GM18907 (cell line): Measurements from ENCODE around the gene CHPF.

Experiments used
- ATAC-seq: cut with Tn5 transposase; IDR thresholded peaks from one replicate; pipeline ENCODE4 v1.9.1; 2021; ENCODE audit warnings: mild to moderate bottlenecking, moderate library complexity; ENCODE audit not compliant: unreplicated experiment

The CHPF gene

DNA sequence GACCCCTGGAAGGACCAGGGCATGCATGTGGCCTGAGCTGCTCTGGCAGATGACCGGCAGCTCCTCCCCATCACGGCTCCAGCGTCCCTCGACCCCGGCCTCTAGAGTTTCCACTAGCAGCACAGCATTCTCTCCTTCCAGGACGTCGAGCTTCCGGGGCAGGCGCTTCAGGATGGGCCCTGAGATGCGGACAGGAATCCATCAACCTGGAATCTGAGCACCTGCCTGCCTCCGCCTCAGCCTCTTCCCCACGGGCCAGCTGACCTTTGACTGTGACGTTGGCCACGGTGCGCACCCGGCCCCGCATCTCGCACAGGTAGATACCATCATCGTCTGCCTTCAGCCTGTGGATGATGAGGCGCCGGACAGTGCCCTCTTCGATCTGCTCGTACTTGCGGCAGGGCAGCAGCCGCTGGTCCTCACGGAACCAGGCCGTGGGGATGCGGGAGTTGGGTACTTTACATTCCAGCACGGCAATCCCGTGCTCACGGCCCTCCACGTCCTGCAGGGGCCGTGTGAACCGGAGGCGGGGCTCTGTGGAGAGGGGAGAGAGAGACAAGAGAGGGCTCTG, 24.3 kb upstream of the CHPF start:
- ATAC-seq = no peak

DNA sequence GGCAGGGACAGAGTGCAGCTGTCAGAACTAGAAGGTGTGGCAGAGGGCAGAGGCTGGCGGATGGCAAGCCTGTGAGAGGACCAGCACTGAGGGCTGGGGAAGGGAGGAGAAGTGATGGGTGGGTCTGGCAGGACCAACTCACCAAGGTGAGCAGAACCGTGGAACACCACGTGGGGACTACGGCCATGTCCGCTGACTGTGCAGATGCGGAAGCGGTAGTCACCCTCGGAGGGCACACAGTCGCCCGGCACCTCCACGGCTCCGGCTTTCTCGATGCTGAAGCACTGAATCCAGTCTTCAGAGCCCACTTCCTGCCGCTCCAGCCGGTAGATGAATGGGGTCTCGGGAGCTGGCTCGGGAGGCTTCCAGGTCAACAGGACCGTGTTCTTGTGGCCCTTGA, 23.5 kb upstream of the CHPF start:
- no peak for ATAC-seq

DNA sequence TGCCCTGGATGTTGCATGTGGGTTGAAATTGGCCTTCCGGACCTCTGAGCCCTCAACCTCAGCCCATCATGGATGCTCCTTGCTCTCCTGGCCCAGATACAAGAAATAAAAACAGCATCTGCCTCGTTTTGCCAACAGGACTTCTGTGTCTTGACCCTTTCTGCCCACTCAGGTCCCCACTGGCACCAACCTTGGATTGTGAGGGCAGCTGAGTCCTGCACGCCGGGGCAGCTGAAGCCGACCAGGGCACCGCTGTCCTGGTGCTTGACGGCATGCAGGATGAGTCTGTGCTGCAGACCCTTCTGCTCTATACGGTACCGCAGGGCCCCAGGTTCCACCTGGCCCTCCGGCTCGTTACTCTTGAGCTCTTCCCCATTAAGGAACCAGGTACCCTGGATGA, 23.0 kb upstream of the CHPF start:
- no peak for ATAC-seq

DNA sequence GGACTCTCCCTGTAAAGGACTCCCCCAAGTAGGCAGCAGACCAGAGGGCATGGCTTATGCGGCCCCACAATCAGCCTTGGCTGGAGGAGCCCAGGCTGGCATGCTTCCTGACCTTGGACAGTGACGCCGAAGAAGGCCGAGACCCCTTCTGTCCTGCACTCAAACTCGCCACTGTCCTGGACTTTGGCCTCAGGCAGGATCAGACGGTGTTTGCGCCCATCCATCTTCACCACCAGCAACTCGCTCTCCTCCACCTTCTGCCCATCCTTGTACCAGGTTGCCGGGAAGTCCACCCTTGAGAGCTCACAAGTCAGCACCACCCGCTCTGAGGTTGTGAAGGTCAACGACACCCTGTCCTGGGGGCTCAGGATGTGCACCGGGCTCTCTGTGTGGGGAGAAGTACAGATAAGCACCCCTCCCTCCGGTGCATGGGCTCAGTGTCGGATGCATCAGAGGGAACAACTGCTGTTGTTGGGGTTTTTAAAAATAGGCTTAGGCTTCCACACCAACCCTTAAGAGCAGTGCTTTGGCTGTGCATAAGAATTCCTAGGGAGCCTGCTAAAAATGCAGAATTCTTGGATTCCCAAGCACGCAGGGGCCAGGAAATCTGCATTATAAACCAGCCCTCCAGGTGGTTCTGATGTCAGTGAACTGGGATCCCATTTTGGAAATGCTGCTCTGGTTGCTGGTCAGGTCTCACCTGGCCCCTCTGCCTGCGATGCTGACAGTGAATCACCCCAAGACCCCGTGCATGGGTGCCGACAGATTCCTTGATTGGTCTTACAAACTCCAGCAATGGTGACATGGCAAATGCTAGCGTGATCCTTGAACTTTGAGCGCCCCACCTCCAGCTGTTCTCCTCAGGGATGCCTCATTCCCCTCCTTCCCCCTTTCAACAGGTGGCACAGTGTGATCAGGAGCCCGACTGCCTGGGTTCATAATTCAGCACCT, 21.8 kb upstream of the CHPF start:
- no peak for ATAC-seq

DNA sequence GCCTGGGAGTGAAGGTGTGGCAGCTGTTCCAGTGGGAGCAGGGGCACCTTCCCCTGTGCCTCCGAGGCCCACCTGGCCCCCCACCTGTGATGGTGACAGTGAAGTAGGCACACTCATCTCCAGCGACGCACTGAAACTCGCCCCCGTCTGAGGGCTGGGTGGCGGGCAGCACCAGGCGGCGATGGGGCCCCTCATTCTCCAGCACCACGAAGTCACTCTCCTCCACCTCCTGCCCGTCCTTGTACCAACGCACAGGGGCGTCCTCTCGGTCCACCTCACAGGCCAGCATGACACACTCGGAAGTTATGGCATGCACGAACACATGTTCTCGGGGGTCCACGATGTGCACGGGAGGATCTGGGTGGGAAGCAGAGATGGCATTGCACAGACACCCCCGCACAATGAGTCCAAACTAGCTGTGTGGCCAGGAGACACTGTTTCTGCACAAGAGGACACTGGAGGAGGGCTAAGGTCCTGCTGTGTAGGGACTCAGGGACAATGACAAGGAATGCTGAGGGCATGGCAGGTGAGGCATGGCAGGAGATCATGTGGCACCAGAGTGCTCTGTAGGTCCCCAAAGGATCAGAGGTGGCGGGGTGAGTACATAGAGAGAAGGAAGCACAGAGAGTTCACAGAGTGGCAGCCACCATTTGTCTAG, 19.8 kb upstream of the CHPF start:
- no peak for ATAC-seq

DNA sequence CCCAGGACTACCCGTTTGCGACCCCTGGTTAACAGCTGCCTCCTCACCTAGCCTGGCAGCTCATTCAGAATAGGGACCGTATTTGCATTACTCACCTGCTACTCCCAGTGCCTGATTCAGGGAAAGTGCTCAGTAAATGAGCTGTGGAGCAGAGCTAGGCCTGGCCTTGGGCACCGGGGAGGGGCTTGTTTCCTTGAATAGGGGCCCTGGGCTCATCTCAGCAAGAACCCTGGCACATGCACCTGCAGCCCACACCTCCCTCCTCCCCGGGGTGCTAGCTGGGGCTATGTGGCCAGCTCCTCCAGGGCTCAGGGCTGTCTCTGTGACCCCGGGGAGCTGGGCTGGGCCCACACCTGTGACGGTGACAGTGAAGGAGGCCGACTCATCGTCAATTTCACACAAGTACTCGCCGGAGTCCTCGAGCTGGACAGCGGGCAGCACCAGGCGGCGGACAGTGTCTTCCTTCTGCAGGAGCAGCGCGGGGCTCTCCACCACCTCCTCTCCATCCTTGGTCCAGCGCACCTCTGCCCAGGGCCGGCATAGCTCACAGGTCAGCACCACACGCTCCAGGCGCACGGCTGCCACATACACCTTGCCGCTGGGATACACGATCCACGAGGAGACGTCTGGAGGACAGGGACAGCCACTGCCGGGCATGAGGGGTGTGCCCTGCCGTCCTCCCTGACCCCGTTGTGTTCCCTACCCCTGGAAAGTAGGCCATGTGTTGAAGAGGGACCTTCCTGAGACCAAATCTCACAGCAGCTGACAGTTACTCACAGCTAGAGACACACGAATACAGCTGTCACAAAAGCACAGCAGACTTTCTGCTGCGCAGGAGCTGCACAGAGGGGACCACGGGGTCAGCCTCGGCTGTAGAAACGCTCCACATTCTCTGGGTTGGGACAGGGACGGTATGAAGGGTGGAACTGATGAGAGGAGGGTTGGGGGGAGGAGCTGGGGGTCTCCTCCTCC, 18.7 kb upstream of the CHPF start:
- ATAC-seq = no peak

DNA sequence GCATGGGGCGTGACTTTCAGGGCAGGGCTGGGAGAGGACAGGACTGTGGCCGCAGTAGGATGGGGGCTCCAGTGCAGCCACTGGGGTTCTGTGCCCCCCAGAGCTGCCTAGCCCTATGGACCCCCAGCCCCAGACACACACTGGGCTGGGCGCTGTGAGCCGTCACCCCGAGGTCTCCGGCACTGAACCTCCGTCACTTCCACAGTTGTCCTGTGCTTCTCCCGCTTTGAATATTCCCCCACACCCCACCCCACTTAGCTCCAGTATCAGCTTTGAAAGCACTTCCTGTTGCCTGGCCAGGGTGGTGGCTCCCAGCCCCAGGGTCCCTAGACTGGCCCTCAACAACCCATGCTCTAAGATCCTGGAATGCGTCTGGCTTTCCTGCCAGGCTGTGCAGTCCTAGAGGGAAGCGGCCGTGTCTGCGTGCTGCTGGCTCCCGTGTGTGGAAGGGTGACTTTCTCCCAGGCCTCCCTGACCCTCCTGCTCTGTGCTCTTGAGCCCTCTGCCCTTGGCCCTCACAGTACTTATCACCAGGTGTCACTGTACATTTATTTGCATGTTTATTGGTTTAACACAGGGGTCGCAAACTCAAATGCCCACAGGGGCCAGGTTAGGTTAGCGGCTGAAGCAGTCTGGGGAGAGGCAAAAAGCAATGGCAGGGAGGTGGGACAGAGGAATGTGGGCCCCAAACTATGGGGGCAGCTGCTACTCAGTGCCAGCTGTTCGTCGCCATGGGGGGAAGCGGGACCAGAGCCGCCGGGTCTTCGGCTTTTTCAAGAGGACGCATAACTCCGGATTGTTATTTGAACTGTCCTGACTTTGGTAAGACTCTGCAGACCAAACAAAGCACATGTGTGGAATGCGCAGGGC, 17.8 kb upstream of the CHPF start:
- no peak for ATAC-seq

DNA sequence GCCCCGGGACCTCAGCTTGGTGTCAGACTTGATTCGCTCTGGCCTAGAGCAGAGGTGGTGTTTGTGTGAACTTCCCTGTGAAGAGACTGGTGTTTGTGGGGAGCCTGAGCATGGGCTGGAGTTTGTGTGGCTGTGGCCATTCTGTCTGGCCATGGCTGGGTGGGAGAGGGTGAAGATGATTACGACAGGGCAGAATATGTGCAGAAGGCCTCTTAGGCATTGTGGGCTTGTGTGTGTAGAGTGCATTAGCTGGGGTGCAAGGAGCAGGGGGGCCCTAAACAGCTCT, 17.2 kb upstream of the CHPF start:
- ATAC-seq = no peak

DNA sequence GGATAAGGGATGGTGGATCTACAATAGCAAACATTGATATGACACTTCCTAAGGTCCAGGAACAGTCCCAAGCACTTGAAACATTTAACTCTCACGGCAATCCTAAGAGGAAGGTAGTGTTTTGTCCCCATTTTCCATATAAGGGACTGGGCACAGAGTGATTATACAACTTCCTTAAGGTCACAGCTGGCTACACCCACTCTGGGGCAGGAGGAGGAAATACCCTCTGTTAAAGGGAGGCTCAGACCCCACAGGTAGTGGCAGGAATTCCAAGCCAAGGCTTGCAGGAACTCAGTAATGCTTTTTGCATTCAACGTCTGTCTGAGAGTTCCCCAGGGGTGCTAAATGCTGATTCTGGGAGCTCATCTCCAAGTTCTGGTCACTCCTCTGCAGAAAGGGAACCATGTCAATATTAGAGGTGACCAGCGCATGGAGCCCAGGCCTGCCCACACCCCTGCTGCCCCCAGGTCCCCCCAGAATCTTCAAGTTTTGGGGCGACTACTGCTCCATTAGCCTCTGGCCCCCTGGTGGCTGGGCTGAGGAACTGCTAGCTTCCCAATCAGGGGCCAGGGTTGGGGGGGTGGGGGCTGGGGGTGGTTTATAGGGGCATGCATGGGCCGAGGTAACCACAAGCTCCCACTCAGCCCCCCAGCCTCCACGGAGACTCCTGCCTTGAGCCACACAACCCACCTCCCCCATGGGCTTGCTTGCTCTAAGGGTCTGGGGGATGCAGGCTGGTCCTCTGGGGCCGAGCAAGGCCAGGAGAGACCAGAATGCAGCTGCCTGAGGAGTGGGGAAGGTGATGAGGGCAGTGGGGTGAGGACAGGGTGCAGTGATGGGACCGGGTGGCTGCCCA, 16.7 kb upstream of the CHPF start:
- no peak for ATAC-seq

DNA sequence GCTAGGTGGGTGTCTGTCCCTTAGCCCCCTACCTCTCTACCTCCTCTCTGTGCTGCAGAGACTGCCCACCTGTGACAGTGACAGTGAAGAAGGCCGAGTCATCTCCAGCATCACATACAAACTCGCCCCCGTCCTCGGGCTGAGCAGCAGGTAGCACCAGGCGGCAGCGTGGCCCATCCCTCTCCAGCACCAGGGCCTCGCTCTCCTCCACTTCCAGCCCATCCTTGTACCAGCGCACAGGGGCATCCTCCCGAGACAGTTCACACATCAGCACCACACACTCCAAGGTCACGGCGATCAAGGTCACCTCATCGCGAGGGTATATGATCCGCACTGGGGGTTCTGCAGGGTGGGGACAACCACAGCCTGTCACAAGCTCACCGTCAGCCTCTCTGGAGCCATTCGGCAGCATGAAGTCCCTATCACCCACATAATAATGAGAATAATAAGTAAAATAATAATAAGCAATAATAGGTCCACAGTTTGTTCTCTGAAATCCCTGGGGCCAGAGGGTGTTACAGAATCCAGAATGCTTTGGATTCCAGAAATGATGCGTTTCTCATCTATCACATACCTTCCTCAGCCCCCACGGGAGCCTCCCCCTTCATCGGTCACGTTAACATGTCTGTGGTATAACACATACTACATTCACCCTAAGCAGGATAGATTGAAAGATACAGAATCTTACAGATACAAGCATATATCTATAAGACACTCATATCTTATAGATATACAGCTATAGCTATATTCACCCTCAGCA, 15.7 kb upstream of the CHPF start:
- ATAC-seq = no peak

DNA sequence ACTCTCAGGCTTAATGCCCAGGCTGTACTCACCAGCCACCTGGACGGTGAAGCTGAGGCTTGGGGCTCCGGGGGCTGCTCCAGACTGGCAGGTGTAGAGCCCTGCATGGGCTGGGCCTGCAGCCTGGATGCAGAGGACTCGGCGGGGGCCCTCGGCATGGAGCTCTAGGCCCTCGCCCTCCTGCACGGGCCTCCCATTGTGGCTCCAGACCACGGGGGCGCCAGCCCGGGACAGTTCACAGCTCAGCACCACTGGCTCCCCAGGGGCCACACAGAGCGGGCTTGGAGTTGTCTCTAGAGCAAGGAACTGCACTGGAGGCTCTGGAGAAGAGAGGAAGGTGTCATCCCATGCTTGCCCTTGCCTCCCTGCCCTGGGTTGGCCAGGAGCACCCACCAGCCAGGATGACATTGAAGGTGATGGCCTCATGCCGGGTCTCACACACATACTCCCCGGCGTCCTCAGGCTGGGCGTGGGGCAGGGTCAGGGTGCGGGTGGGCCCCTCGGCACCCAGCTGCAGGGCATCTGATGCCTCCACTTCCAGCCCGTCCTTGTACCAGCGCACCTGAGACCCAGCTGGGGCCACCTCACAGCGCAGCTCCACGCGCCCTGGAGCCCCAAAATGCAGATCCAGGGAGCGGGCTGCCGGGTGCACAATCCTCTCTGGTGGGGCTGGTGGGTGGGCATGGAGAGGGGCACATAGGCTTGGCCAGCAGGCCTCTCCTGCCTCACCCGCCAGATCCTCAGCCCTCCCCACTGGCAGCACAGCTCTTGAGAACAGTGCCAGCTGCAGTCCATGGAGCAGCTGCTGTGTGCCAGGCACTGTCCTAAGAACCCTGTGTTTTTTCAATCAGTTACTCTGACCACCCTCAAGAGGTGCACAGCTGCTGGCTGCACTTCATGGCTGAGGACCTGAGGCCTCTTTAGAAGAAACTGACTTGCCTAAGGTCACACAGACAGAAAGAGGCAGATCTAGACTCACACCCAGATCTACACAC, 14.5 kb upstream of the CHPF start:
- ATAC-seq = no peak

DNA sequence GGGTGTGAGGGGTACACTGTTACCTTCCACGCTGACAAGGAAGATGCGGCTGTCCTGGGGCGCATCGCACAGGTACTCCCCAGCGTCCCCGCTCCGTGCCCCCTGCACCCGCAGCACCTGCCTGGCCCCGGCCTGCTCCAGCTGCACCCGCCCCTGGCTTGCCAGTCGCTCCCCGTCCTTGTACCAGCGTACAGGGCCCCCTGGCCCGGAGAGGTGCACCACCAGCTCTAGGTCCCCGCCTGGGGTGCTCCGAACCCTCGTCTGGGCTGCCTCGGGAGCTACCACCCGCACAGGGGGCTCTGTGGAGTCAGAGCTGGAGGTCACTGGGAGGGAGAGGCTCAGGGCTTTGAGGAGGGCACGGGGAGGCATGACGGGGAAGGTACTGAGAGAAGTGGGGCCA, 13.7 kb upstream of the CHPF start:
- ATAC-seq = no peak

DNA sequence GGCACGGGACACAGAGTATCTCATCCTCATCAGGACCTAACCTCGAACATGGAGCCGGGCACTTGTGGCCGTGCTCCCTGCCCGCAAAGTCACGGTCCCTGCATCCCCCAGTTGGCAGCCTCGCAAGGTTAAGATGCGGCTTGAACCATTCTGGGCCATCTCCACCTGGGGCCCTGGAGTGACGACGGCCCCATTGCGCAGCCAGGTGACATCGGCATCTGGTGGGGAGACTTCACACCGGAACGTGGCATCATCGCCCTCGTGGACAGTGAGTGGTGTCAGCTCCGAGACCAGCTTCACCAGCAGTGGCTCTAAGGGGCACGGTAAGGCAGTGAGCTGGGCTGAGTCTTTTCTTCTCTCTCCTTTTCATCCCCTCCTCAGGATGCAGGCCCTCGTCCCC, 12.8 kb upstream of the CHPF start:
- ATAC-seq = no peak

DNA sequence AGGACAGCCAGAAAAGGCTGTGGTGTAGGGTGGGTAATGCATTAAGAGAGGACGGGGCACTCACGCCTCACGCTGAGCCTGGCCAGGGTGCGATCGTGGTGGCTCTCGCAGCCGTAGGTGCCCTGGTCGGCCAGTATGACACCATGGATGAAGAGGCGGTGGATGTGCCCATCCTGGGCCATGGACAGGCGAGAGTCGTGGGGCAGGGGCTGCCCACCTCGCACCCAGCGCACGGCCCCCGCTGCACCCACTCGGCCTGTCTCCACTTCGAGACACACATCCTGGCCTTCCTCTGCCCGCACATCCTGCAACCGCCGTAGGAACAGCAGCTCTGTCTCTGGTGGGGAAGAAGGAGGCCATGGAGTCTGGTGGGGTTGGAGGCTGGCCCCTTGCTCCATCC, 12.3 kb upstream of the CHPF start:
- ATAC-seq = no peak

DNA sequence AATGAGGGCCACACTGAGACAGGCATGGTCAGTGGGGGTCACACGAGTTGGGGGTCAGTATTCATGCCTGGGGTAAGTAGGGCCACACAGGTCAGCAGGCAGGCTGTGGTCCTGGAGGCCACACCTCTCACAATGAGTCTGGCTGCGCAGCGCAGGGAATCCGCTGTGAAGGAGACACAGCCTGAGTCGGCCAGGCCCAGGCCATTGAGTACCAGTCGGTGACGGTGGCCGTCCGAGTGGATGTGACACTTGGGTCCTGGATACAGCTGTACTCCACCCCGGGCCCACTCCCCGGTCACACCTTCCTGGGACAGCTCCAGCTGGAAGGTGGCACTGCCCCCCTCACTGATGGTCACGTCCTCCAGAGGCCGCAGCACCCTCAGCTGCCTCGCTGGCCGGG, 10.7 kb upstream of the CHPF start:
- ATAC-seq = no peak

DNA sequence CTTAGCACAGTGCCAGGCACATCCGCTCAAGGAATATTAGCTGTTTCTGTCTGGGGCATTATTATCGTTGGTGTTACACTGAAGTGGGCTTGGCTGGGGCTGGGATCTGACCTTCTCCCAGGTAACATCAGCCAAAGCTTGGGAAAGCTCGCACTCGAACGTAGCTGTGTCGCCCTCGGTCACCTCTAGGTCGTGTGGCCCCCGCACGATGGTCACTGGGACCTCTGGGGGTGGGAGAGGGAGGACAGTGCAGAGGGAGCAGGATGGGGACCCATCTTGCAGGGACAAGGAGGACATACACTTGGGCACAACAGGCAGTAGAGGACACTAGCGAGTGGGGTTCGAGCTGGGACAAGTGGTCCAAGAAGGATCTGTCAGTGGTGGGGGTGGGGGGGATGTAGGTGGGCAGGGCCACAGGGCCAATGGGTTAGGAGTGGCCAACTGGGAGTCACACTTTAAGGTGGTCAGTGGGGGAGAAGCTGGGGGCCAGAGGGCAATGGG, 9.9 kb upstream of the CHPF start:
- ATAC-seq = no peak

DNA sequence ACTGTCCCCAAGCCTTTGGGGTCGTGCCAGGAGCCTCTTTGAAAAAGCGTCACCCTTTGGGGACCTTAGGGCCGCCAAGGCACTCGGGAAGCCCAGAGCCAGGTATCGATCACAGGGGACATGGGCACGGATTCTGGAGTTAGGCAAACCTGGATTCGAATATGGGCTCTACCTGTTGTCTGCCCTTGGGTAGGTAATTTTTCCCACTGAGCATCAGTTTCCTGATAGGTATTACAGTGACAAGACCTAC, 9.5 kb upstream of the CHPF start:
- ATAC-seq = no peak
